Stimulated activated naive CD4-positive, alpha-beta T cell treated with Interleukin-2 at 50 U/mL for 16 hours (primary cell): ENCODE data around the gene NOC3L.
"Not testable (repeated sequence)": the region's sequence is repeated elsewhere in the genome, so short reads cannot be mapped to it uniquely, and the experiment has no call there.

Experiments
- DNase-seq: peaks from one replicate; lab custom pipeline; 2025; lab: John Stamatoyannopoulos, UW

NOC3L gene

DNA sequence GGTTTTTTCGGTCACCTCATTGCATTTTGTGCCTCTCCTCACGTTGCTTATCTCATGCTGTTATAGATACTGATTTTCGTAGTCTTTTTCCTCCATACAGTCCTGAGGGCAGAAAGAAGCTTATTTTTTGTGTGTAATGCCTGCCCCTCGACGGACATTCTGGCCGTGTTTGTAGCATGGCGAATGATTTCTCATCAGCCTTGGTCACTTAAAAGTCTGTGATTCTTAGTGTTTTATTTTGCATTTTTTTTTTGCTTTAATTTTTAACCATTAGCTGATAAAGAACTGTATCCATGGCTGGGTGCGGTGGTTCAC is 469 bp upstream of the NOC3L start:
- no peak for DNase-seq

DNA sequence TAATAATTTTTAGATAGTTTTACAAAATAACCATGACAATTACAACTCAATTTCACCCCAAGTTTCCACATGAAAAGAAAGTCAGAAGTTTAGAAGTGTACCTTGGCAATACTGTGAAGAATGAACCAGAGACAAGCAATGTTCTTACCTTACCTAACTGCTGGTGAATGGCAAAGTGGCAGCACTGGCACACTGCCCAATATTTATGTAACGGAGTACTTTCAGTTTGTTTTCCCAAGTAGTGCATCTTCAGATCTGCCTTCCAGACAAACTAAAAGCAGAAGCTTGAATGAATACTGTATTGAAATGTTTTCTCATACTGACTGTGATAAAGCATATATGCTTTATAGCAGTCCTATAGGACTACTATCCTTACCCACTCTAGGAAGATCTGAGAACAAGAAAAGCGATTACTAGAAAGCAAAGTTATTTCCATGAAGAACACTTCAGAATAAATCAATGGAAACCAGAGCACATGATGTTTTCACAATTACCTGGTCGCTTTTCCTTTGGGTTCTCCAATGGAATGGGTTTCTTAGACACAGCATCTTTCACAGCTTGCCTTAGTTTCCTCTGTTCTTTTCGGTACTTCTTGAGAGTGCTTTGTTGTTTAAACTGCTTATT is 1.5 kb downstream of the NOC3L start:
- no peak for DNase-seq

DNA sequence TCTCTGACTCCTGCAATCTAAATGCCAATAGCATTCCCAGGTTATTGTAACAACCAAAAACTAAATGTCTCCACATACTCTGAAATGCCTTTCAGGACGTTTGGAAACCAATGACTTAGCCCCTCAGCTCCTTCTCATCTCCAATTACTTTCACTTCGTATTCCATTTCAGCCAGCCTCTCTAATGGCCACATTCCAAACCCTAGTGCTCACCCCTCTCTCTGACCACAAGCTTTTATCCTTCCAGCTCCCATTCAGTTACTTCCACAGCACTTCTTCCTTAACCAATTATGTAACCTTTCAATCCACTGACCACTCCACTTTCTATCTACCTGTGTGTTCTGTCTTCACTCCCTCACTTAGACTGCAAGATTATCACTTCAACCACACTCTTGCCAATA is 4.3 kb downstream of the NOC3L start:
- DNase-seq = no peak

DNA sequence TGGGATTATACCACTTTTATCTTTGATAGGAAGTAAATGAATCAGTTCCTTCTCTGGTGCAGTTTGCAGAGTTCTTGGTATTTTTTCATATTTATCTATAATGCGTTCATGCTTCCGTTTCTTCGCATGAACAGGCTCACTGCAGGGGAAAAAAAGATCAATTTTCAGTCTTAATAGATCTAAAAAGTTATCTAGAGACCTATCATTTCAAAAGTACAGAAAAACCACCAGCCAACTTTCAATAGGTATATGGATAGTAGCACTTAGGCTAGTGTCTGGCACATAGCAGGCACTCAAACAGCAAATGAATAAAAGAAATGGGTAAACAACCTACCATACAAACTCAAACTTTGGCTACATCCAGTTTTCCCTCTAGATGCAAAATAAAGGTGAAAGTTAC is 5.5 kb downstream of the NOC3L start:
- no peak for DNase-seq

DNA sequence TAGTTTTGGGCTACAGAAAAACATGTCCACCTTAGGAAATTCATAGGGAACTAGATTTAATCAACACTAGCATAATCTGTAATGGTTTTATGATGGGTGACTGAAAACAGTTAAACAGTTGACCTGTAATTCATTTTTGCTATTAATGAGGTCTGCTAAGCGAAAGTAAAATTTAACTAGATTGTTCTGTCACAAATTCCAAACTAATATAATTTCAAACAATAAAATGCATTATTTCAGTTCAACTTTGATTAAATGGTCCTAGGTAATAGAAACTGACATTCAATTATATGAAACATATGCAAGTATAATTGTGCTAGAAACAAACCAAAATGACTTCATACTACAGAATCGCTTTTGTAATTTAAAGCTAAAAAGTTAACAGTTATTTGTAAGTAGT is 6.9 kb downstream of the NOC3L start:
- no peak for DNase-seq

DNA sequence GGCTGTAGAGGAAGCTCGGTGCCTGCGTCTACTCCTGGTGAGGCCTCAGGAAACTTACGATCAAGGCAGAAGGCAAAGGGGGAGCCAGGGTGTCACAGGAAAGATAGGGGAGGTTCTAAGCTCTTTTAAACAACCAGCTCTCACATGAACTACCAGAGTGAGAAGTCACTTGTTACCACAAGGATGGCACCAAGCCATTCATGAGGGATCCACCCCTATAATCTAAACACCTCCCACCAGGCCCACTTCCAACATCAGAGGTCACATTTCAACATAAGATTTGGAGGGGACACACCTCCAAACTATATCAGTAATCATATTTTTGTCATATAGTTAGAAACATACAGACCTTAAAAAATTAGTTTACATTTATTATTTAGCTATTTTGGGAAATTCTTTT is 9.4 kb downstream of the NOC3L start:
- DNase-seq = no peak

DNA sequence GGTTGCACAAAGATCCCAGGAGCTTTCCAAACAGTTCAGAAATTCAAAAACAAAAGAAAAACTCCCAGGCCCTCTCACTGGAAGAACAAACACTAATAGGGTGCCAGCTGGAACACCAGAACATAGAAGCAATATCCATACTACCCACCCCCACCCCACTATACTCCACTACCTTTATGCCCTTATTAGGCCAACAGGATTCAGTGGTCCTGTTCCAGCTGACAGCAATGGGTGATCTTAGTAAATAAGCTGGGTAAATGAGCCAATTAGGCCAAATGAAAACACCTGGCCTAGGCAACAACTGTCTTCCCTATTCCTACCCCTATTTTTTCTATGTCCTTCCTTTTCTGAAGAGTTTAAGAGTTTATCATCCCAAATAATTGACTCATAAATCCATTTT is 11.7 kb downstream of the NOC3L start:
- no peak for DNase-seq

DNA sequence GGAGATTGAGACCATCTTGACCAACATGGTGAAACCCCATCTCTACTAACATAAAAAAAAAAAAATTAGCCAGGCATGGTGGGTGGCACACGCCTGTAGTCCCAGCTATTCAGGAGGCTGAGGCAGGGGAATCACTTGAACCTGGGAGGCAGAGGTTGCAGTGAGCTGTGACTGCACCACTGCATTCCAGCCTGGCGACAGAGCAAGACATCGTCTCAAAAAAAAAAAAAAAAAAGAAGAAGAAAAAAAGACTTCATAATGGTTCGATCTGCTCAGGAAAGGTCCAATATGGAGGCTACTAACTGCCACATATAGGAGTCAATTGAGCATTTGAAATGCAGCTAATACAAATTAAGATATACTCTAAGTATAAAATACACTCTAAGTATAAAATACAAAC is 12.2 kb downstream of the NOC3L start:
- DNase-seq = not testable (repeated sequence)

DNA sequence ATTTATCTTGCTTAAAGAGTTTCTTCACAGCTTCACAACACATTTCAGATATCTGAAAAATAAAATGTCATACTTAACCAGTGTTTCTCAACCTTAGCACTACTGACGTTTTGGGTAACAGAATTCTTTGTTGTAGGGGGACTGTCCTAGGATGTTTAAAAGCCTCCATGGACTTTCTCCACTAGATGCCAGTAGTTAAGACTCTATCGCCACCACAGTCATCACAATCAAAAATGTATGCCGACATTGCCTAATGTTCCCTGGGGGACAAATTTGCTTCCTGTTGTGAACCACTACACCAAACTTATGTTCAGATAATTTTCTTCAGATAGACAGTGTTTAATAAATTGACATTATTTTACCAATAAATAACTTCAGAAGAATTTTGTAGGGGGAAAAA is 13.4 kb downstream of the NOC3L start:
- DNase-seq = no peak

DNA sequence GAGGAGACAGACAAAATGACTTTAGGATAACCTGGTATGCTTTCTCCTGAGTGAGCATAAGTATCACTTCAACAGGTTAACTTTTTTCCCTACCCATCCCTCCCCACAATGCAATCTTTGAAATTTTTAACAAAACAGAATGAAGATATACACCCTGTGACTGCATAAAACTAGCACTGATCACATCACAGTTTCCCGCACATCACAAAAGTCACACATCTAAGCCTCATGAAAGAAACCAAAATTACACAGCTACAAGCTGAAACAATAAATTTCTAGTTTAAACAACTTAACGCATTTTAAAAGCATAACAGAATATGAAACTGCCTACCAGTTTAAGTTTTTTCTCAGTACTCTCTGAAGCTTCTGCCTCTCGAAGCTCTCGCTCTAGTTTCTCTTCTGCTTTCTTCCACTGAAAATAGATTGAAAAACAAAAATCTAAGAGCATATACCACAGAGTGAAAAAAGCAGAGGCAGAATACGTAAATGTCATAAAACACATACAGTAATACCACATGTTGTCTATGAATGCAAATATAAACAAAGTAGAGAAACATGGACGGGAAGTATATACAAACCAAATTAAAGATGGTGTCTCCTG is 18.1 kb downstream of the NOC3L start:
- no peak for DNase-seq

DNA sequence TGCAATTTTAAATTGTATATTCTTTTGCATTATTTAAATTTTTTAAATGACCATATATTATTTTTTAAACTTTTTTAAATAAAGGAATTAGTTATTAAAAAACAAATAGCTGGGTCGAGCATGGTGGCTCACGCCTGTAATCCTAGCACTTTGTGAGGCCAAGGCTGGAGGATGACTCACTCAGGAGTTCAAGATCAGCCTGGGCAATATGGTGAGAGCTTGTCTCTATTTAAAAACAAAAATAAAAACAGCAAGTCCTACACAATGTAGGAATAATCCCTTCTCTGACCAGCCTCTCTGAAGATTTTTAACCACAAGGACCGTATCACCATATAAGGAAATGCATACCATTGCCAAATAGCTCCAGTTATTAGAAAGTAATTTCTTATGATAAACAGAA is 19.6 kb downstream of the NOC3L start:
- DNase-seq = no peak

DNA sequence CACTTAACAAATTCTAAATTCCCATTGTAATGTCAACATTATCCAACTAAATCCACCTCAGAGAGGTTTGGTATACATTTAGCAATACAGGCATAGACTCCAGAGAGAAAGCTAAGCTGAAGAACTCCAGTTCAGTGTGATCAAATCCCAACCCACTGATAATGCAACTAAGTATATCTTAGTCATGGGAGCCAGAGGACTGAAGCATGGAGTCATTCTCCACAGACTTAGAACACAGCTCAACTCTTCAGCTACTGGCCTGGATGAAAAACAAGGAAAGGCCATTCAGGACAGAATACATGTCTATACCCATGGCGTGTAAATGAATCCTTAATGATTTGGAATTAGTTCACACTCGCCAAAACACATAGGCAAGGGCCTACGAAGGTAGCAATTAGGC is 27.9 kb downstream of the NOC3L start:
- no peak for DNase-seq

DNA sequence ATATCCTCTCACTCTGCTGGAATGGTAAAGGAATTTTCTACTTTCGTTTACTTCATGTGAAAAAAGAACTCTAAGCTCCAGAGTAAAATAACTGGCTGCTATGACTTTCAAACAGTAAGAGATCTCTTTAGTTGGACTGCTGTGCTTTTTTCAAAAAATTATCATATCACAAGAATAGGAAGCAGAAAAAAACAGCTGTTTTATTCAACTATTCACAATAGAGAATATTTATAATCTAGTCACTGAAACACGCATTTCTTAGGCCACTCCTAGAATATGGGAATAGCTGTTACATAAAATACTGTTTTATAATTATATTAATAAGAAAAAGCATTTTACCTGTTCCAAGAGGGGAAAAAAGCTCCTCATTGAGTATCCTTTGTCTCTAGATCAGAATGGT is 29.7 kb downstream of the NOC3L start:
- DNase-seq = no peak

DNA sequence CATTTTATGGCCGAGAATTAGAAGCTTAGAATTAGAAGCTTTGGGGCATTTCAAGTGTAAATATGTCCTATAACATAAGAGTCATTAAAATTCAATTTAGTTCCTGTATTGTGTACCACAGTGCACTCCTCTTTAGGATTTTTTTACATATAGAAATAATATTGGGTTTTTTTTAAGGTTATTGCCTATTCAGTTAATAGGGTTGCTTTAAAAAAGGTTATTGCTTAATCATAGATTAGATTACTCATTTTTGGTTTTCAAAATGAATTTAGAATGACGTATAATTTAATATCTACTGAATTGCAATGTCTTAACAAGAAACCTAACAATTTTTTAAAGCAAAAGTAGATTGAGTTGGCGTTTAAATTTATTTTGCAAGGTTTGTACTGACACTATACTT is 34.1 kb downstream of the NOC3L start:
- DNase-seq = no peak

DNA sequence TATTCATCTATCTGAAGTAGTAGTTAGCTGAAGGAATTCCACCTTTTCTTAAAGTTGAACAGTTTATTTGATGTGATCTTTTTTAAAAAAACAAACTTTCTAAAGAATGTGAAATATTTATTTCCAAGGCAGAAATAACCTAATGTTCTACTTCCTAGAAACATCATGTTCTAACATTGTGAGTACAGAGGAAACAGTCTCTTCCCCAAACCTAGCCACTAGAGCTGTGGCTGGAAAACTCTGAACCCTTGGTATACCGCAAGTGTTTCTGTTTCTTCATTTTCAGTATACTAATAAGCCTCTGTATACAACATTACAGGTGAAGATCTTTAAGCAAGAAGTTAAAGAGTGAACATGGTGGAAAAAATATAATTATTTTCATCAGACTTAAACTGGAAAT is 35.1 kb downstream of the NOC3L start:
- DNase-seq = no peak

DNA sequence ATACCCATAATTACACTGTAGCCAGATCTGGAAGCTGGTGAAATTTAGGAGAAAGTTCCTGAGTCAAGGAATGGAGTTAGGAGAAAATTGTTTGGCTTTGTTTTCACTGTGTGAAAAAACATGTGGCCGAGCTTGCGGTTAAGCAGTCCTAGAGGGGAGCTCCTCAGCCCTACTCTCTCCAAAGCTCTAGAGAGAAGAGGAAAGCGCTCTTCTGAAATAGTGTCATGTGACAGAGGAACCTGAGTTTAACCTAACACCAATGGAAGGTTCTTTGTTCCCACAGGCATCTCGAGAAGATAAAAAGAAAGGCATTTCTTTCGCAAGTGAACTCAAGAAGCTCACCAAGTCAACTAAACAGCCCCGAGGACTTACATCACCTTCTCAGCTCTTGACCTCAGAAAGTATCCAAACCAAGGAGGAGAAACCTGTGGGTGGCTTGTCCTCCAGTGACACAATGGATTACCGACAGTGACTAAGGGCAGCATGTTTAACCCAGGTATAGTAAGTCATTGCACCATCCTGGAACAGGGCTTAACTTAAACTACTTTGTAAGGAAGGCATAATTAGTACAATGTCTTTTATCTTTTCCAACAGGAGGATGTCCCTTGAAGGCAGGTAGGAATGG is 38.0 kb downstream of the NOC3L start:
- no peak for DNase-seq

DNA sequence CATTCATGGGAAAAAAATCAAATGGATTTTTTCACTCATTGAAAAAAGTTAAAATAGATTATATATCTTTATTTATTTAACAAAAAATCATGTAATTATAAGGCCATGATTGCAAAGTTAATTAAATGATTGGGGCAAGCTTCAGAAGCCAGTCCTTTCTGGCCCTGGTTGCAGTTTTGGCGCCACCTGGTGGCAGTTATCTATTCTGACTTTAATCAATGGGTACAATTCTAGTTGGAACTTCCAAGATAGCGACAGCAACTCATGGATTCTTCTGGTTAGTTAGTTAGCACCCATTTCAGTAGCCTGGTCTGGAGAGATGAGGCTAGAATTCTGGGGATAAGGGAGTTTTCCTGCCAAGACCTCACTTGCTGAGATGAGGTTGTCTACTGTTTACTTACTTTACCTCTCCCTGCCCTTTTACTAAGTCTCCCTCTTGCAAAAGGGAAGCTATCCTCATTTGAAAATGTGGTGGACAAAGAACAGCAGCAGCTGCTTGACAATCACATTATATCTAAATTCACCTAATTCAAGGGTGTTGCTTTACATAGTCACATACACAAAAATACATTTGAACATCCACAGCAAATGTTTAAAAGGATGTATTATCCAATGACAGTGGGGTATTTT is 42.3 kb downstream of the NOC3L start:
- DNase-seq = peak; percentile 45

DNA sequence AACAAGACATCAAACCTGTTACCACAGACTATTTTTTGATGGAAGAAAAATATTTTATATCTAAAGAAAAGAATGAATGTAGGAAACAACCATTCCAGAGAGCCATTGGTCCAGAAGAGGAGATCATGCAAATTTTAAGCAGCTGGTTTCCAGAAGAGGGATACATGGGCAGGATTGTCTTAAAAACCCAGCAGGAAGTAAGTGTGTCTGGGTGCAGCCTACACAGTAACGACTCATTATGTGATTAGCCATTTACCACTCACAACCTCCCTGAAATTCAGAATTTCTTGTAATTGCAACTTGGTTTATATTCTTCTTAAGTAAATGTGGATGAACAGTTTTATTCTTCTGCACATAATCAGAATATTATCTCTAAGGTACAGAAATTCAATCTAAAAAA is 46.2 kb downstream of the NOC3L start:
- DNase-seq = no peak

DNA sequence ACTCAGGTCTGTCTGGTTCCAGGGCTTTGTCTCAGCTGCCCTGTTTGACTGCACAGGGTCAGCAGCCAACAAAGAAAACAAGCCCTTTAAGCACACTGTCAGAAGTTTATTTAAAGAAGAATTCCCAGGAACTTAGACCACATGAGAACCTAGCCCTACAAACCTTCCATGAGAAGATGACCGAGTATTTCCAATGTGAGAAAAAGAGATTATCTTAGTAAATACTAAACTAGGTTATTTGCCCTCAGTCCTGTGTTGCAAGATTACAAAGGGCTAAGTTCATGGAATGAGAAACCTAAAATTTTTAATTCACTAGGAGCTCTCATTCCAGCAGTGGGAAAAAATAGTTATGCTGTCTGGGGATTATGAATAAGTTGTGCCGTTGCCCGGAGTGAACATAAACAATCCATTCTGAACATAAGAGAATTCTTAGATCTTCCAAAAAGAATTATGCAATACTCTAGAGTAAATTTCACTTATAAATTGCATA is 46.7 kb downstream of the NOC3L start:
- no peak for DNase-seq

DNA sequence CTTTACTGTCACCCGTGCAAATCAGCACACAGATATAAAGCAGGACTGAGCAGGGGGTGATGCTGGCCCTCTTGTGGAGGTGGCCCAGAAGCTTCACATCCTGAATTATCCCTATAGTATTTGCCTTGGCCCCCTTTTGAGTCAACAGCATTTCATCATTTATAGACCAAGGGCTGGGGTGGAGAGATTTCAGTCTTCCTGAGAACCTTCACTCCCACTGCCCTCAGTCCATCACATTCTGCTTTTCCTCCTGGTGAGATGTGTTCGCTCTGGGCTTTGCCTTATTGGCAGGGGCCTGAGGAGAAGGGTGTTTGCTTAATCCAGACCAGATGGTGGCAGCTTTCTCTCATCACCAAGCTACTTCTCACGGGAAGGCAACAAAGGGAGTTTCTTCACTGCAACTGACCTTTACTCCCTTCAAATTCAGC is 47.7 kb downstream of the NOC3L start:
- DNase-seq = no peak

DNA sequence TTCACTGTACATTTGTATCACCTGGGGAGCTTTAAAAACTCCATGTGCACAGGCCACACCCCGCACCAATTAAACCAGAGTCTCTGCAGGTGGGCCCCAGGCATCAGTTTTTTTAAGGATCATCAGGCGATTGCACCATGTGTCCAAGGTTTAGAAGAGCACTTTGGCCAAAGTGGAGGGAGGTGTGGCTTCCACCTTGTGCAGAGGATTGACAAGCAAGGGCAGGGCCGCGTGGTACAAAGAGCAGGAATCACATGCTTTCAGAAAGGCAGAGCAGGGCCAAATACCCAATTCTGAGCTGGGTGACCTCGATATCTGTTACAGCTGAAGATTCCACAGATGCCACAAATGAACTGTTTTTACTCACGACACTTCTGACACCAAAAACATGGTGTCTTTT is 52.4 kb downstream of the NOC3L start:
- no peak for DNase-seq

DNA sequence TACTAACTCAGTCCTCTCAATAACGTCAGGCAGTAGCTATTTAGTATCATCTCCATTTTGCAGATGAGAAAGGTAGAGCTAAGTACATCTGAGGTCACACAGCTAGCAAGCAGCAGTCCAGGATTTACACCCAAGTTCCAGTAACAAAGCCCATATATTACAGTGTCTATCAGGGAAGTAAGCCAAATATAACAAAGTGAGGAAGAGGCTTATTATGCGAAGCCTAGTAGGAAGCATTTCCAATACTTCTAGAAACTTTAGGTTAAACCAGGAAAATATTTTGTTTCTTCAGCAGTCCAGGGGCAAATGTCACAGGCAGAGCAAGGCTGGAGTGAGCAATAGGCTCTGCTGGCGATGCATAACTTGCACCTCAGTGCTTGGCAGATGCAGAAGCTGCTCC is 53.9 kb downstream of the NOC3L start:
- no peak for DNase-seq

DNA sequence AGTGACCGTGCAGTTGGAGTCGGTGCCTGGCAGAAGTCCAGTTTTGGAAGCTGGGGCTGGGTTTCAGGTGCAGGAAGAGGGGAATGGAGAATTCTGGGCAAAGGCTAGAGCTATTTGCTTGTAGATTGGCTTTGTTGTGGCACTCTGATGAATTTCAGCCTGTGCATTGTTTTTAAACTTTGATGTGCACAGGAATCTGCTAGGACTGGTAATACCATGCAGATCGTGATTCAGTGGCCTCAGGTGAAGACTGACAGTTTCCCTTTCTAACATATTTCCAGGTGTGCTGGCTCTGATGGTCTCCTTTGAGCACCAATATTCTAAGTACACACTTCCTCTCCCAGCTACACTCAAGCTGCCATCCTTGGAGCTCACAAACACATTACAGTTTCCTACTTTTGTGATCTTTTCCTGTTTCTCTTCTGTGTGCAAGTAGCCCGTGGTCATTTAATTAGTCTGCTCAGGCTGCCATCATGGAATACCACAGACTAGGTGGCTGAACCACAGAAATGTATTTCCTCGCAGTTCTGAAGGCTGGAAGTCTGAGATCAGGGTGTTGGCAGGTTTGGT is 55.6 kb downstream of the NOC3L start:
- DNase-seq = no peak
